ENCODE measurements around the gene DNAJB2.

DNA sequence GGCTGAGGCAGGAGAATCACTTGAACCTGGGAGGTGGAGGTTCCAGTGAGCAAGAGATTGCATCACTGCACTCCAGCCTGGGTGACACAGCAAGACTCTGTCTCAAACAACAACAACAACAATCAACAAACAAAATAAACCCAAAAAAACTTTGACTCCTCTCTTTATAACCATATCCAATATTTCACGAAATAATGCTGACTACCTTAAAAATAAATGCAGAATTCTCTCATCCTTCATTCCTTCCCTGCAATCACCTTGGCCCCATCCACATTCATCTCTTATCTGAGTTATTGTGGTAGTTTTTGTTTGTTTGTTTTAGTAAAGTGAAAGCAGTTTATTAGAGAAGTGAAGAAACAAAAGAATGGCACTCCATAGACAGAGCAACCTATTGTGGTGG is 26.9 kb downstream of the DNAJB2 start:
- TF ChIP-seq, protein P1, sequence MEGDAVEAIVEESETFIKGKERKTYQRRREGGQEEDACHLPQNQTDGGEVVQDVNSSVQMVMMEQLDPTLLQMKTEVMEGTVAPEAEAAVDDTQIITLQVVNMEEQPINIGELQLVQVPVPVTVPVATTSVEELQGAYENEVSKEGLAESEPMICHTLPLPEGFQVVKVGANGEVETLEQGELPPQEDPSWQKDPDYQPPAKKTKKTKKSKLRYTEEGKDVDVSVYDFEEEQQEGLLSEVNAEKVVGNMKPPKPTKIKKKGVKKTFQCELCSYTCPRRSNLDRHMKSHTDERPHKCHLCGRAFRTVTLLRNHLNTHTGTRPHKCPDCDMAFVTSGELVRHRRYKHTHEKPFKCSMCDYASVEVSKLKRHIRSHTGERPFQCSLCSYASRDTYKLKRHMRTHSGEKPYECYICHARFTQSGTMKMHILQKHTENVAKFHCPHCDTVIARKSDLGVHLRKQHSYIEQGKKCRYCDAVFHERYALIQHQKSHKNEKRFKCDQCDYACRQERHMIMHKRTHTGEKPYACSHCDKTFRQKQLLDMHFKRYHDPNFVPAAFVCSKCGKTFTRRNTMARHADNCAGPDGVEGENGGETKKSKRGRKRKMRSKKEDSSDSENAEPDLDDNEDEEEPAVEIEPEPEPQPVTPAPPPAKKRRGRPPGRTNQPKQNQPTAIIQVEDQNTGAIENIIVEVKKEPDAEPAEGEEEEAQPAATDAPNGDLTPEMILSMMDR (IDR thresholded peaks at IDR 0.05; ENCODE audit: low read depth, low read length) = no peak
- no peak for TF ChIP-seq EZH2phosphoT487 (IDR thresholded peaks at IDR 0.05; ENCODE audit: low read depth)

Measured in OCI-LY3 (cell line).